ENCODE data around the gene PC. TPM values are rescaled to one million over a fixed set of nuclear protein-coding genes. Genes with fewer than 3 reads are reported as not detected.

Gene PC
- total RNA-seq, 2 experiments from 2014 or later = 8.8 to 10.1 TPM

GRCh38 chr11:66933531-66933930, 24.7 kb downstream of the PC start:
- POLR2A ChIA-PET = no interaction called here
- Mint-ChIP-seq H3K9me3 (no peaks in the 10 kb centered on the region), H3K4me3 (no peak overlapping the region), H3K36me3 (ENCODE audit: low read depth) (no peaks in the 10 kb centered on the region), H3K27me3 (no peaks in the 10 kb centered on the region), H3K4me1 (no peaks in the 10 kb centered on the region), H3K27ac (no peak overlapping the region)
- DNase-seq = no peak
- CTCF ChIA-PET = interaction anchor here (1.4 kb wide), 1 partner anchor 10 kb away, joined by 3 read pairs; no protein-coding TSS in a partner anchor

GRCh38 chr11:66932543-66932942, 25.6 kb downstream of the PC start:
- DNase-seq = no peak
- POLR2A ChIA-PET = no interaction called here
- Mint-ChIP-seq H3K36me3 (ENCODE audit: low read depth) (no peaks in the 10 kb centered on the region), H3K4me3 (no peak overlapping the region), H3K4me1 (no peaks in the 10 kb centered on the region), H3K27me3 (no peaks in the 10 kb centered on the region), H3K27ac (no peak overlapping the region), H3K9me3 (no peaks in the 10 kb centered on the region)
- CTCF ChIA-PET = no interaction called here

DNA sequence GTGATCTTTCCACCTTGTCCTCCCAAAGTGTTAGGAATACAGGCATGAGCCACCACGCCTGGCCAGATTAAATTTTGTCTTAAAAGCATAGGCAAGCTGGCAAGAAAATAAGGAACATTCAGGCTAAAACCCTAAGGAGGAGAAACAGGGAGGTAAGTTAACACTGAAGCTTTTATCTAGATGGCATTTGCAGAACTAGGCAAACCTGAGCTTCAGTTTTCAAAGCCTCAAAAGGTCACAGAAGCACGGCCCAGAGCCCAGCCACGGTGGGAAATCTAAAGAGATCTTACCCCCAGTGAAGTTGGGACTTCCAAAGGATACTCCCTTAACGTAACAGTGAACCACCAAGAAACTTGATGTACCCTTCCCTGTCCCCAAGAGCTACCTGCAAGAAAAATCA, 28.4 kb downstream of the PC start:
- CTCF ChIA-PET = interaction anchor here (0.6 kb wide), 1 partner anchor 9 kb away, joined by 3 read pairs; no protein-coding TSS in a partner anchor

GRCh38 chr11:66924272-66924671, 33.9 kb downstream of the PC start:
- no peaks in the 10 kb centered on the region for H3K4me1 Mint-ChIP-seq

More for the DNA sequence above, 28.4 kb downstream of the PC start:
- Mint-ChIP-seq H3K4me3 (no peak overlapping the region), H3K4me1 (no peaks in the 10 kb centered on the region), H3K36me3 (ENCODE audit: low read depth) (no peaks in the 10 kb centered on the region), H3K9me3 (peaks cover 2% of the 10 kb centered on the region), H3K27ac (no peak overlapping the region), H3K27me3 (no peaks in the 10 kb centered on the region)
- POLR2A ChIA-PET = no interaction called here
- DNase-seq = no peak

GRCh38 chr11:66922551-66922950, 35.6 kb downstream of the PC start:
- H3K4me3 Mint-ChIP-seq = no peak overlapping the region
- H3K4me1 Mint-ChIP-seq = no peaks in the 10 kb centered on the region
- ChIA-PET CTCF (interaction anchor here (0.6 to 1.4 kb wide), 3 partner anchors 70 to 177 kb away, joined by 3 to 5 read pairs (median 3); no protein-coding TSS in a partner anchor), POLR2A (no interaction called here)
- H3K36me3 Mint-ChIP-seq (ENCODE audit: low read depth) = no peaks in the 10 kb centered on the region
- H3K27me3 Mint-ChIP-seq = no peaks in the 10 kb centered on the region
- no peak for DNase-seq
- no peak overlapping the region for H3K27ac Mint-ChIP-seq
- H3K9me3 Mint-ChIP-seq = peaks cover 6% of the 10 kb centered on the region

More at GRCh38 chr11:66924272-66924671, 33.9 kb downstream of the PC start:
- ChIA-PET CTCF (interaction anchor here (0.6 to 0.9 kb wide), 3 partner anchors 119 to 361 kb away, joined by 3 to 4 read pairs (median 3); no protein-coding TSS in a partner anchor), POLR2A (no interaction called here)
- no peak overlapping the region for H3K27ac Mint-ChIP-seq
- H3K4me3 Mint-ChIP-seq = no peak overlapping the region
- no peak for DNase-seq
- no peaks in the 10 kb centered on the region for H3K27me3 Mint-ChIP-seq
- peaks cover 6% of the 10 kb centered on the region for H3K9me3 Mint-ChIP-seq
- H3K36me3 Mint-ChIP-seq (ENCODE audit: low read depth) = no peaks in the 10 kb centered on the region

DNA sequence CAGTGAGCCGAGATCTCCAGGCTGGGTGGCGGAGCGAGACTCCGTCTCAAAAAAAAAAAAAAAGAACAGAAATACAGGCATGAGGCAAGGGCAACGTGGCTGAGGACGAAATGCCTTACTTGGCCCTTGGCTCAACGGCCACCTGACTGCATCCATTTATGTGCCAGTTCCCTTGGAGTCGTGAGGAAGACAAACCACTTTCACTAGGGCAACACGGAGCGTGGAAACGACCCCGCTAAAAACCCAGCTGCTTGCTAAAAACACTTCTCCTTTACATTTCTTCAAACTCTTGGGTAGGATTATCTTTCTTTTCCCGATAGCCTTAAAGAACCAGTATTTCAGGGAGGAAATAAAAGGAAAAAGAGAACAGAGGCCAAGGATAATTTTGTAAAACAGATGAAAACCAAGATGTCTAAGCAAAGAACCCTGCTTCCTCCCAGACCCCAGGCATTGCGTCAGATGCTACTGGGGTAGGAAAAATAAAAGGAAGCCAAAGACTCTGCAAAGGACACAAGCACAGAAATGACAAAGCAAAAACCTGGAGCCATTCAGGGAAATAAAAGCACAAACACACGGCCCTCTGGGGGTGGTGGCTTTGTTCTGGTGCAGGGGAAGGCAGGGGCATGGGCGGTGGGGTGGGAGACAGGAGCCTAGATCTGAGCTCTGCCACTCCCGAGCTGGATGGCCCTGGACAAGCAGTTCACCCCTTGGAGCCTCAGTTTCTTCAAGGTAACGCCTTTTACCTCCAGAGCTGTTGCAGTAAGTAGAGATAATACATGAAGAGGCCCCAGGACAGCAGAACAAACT, 37.0 kb downstream of the PC start:
- Mint-ChIP-seq H3K27me3 (no peaks in the 10 kb centered on the region), H3K36me3 (ENCODE audit: low read depth) (no peaks in the 10 kb centered on the region), H3K27ac (no peak overlapping the region), H3K4me1 (no peaks in the 10 kb centered on the region), H3K9me3 (peaks cover 6% of the 10 kb centered on the region), H3K4me3 (no peak overlapping the region)
- ChIA-PET POLR2A (no interaction called here), CTCF (interaction anchor here (0.6 to 1.4 kb wide), 3 partner anchors 9 to 153 kb away, joined by 3 read pairs; no protein-coding TSS in a partner anchor)
- no peak for DNase-seq

DNA sequence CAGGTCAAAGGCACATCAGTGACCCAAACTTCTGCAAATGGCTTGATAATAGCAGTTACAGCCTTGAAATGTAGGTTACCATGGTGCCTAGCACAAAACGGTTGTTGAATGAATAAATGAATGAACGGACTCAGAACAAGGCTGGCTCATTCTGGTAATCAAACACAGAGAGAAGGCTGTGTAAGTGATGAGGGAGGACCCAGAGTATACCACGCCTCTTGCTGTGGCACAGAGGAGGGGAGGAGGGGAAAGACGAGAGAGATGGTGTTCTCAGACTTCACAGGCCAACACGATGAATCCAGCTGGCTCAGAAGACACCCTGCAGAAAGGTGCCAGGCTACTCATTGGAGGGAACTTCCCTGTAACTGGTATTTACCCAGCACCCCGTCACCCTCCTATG, 38.3 kb downstream of the PC start:
- H3K9me3 Mint-ChIP-seq = peaks cover 6% of the 10 kb centered on the region
- no peaks in the 10 kb centered on the region for H3K27me3 Mint-ChIP-seq
- H3K36me3 Mint-ChIP-seq (ENCODE audit: low read depth) = no peaks in the 10 kb centered on the region
- POLR2A ChIA-PET = no interaction called here
- H3K27ac Mint-ChIP-seq = no peak overlapping the region
- no peaks in the 10 kb centered on the region for H3K4me1 Mint-ChIP-seq
- no peak overlapping the region for H3K4me3 Mint-ChIP-seq
- CTCF ChIA-PET = no interaction called here
- DNase-seq = no peak

DNA sequence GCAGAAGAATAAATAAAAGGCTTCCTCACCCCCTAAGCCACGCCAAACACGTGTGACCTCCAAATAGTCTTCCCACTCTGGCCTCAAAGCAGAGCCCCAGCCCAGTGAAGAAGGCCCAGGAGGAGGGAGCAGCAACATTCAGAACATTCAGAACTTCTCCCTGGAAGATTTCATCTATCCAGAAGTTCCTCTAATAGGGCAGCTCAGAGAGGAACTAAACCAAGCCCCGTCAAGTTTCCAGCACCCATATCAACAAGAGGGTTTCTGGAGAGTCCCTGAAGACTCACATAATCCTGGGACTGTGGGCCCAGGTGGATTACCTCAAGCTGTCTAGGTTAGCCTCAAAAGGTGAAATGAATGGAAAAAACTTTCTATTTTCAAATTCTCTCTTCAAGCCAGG, 39.4 kb downstream of the PC start:
- Mint-ChIP-seq H3K27ac (no peak overlapping the region), H3K27me3 (no peaks in the 10 kb centered on the region), H3K36me3 (ENCODE audit: low read depth) (no peaks in the 10 kb centered on the region), H3K9me3 (no peaks in the 10 kb centered on the region), H3K4me1 (no peaks in the 10 kb centered on the region), H3K4me3 (no peak overlapping the region)
- no peak for DNase-seq
- CTCF ChIA-PET = interaction anchor here (1.0 kb wide), 1 partner anchor 9 kb away, joined by 3 read pairs; no protein-coding TSS in a partner anchor
- POLR2A ChIA-PET = no interaction called here

GRCh38 chr11:66915866-66916265, 42.3 kb downstream of the PC start:
- H3K27me3 Mint-ChIP-seq = no peaks in the 10 kb centered on the region
- CTCF ChIA-PET = interaction anchor here (0.6 kb wide), 1 partner anchor 416 kb away, joined by 3 read pairs; no protein-coding TSS in a partner anchor
- no peaks in the 10 kb centered on the region for H3K4me1 Mint-ChIP-seq
- H3K9me3 Mint-ChIP-seq = no peaks in the 10 kb centered on the region
- POLR2A ChIA-PET = interaction anchor here (0.6 kb wide), 1 partner anchor 162 kb away, joined by 4 read pairs; no protein-coding TSS in a partner anchor
- H3K36me3 Mint-ChIP-seq (ENCODE audit: low read depth) = no peaks in the 10 kb centered on the region
- no peak for DNase-seq
- H3K4me3 Mint-ChIP-seq = no peak overlapping the region
- H3K27ac Mint-ChIP-seq = no peak overlapping the region

DNA sequence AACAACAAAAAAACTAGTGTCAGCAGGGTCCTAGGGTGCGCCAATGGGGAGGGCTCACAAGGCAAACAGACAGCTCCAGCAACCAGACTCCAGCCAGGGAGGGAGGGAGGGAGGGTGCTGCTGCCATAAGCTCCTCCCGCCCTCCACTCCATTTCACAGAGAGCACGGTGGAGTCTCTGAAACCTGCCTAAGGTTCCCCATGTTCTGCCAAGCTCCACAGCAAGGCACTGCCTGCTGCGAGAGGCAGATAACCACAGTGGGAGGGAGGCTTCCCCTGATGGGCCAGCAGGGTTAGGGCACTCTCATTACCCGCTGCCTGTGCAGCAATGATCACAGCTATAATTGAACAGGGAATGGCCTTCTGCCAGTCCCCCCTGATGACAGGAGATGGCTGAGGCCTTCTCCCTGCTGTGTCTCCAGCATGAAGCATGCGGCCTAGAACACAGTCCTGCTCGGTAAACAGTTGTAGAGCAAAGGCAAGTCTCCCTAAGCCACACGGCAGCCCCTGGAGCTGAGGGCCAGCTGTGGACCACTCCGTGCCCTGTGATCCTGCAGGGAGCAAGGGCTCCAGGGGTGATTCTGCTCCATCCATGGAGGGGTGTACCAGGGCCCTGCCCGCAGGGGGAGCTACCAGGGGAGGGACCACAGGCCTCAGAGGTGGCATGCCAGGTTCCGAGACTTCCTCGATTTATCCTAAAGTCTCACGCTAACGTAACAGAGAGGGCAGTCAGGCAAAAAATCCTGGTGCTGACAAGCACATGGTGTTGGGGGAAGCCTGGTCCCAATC, 42.9 kb downstream of the PC start:
- no peak overlapping the region for H3K4me3 Mint-ChIP-seq
- no peak for DNase-seq
- no peaks in the 10 kb centered on the region for H3K27me3 Mint-ChIP-seq
- CTCF ChIA-PET = interaction anchor here (0.6 to 1.1 kb wide), 3 partner anchors 23 to 506 kb away, joined by 3 read pairs; no protein-coding TSS in a partner anchor
- H3K27ac Mint-ChIP-seq = no peak overlapping the region
- no peaks in the 10 kb centered on the region for H3K9me3 Mint-ChIP-seq
- no peaks in the 10 kb centered on the region for H3K4me1 Mint-ChIP-seq
- POLR2A ChIA-PET = interaction anchor here (0.6 kb wide), 1 partner anchor 162 kb away, joined by 4 read pairs; no protein-coding TSS in a partner anchor
- H3K36me3 Mint-ChIP-seq (ENCODE audit: low read depth) = no peaks in the 10 kb centered on the region

DNA sequence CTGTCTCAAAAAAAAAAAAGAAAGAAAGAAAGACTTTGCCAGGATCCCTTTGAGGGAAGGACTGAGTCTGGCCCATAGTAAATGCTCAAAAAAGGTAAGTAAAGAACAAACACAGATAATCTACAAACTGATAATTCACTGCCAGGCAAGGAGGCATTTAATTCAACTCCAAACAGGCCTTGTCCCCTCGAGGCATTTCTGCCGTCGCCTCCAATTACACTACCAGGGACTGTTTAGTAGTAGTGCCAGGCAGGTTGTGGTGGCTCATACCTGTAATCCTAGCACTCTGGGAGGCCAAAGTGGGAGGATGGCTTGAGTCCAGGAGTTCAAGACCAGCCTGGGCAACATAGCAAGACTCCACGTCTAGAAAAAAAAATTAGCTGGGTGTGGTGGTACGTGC, 43.7 kb downstream of the PC start:
- H3K4me3 Mint-ChIP-seq = no peak overlapping the region
- H3K9me3 Mint-ChIP-seq = no peaks in the 10 kb centered on the region
- no peaks in the 10 kb centered on the region for H3K27me3 Mint-ChIP-seq
- no peaks in the 10 kb centered on the region for H3K36me3 Mint-ChIP-seq (ENCODE audit: low read depth)
- POLR2A ChIA-PET = no interaction called here
- DNase-seq = no peak
- H3K27ac Mint-ChIP-seq = no peak overlapping the region
- H3K4me1 Mint-ChIP-seq = no peaks in the 10 kb centered on the region
- CTCF ChIA-PET = interaction anchor here (1.1 kb wide), 2 partner anchors 22 to 505 kb away, joined by 3 read pairs; no protein-coding TSS in a partner anchor

GRCh38 chr11:66912911-66913310, 45.3 kb downstream of the PC start:
- ChIA-PET CTCF (no interaction called here), POLR2A (no interaction called here)
- H3K36me3 Mint-ChIP-seq (ENCODE audit: low read depth) = no peaks in the 10 kb centered on the region
- no peaks in the 10 kb centered on the region for H3K27me3 Mint-ChIP-seq
- no peaks in the 10 kb centered on the region for H3K9me3 Mint-ChIP-seq
- no peaks in the 10 kb centered on the region for H3K4me1 Mint-ChIP-seq
- DNase-seq = no peak
- no peak overlapping the region for H3K27ac Mint-ChIP-seq
- H3K4me3 Mint-ChIP-seq = no peak overlapping the region

- CTCF ChIA-PET = no interaction called here
Observed at GRCh38 chr11:66912361-66912760, 45.8 kb downstream of the PC start.

More at GRCh38 chr11:66912361-66912760, 45.8 kb downstream of the PC start:
- Mint-ChIP-seq H3K4me3 (no peak overlapping the region), H3K27me3 (no peaks in the 10 kb centered on the region), H3K4me1 (no peaks in the 10 kb centered on the region), H3K9me3 (no peaks in the 10 kb centered on the region), H3K36me3 (ENCODE audit: low read depth) (no peaks in the 10 kb centered on the region), H3K27ac (no peak overlapping the region)
- POLR2A ChIA-PET = no interaction called here
- no peak for DNase-seq
